Esophagus squamous epithelium (tissue), 4 donors: Measurements from ENCODE around the gene RNF113B.

ENCODE experiments used
- POLR2A ChIP-seq, 4 donors: fragments of 450-650 bp; IDR thresholded peaks; one replicate each; pipeline ENCODE4 v1.6.1; 2017; ENCODE audit warnings: antibody characterized with exemption in 4 of 4, mild to moderate bottlenecking in 4 of 4, moderate library complexity in 3 of 4
- TF ChIP-seq, protein P1 (sequence below), 6 experiments: fragments of 450-650 bp in 4 of 6; fragments of 200-600 bp in 2 of 6; sonication (generic) in 2 of 6; IDR thresholded peaks; one replicate each; pipeline ENCODE4 v1.5.1; 2016 to 2019; ENCODE audit warnings: antibody characterized with exemption in 6 of 6, mild to moderate bottlenecking in 4 of 6, moderate library complexity in 4 of 6

DNA sequence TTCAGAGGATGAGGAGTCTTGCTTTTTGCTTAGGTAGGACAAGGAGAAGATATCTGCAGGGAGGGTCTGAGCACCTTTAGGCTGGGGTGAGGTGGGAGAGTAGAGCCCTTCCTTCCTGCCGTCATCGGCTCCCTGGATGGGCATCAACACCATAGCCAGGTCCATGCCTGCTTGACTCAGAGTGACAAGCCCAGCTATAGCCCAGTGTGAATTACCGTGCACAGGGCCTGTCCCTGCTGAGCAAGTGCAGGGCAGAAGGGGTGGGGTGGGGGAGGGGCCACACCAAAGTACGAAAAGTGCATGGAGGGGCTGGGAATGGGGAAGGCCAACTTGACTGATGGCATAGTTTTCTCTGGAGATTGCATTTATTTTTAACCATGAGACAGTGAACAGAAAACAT lies 30.3 kb upstream of the RNF113B start:
- TF ChIP-seq, protein P1, sequence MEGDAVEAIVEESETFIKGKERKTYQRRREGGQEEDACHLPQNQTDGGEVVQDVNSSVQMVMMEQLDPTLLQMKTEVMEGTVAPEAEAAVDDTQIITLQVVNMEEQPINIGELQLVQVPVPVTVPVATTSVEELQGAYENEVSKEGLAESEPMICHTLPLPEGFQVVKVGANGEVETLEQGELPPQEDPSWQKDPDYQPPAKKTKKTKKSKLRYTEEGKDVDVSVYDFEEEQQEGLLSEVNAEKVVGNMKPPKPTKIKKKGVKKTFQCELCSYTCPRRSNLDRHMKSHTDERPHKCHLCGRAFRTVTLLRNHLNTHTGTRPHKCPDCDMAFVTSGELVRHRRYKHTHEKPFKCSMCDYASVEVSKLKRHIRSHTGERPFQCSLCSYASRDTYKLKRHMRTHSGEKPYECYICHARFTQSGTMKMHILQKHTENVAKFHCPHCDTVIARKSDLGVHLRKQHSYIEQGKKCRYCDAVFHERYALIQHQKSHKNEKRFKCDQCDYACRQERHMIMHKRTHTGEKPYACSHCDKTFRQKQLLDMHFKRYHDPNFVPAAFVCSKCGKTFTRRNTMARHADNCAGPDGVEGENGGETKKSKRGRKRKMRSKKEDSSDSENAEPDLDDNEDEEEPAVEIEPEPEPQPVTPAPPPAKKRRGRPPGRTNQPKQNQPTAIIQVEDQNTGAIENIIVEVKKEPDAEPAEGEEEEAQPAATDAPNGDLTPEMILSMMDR (IDR thresholded peaks at IDR 0.05), result no peak
- TF ChIP-seq POLR2A (IDR thresholded peaks at IDR 0.05), result no peak
